ENCODE results near the gene ATF2.

ATF2 gene

DNA sequence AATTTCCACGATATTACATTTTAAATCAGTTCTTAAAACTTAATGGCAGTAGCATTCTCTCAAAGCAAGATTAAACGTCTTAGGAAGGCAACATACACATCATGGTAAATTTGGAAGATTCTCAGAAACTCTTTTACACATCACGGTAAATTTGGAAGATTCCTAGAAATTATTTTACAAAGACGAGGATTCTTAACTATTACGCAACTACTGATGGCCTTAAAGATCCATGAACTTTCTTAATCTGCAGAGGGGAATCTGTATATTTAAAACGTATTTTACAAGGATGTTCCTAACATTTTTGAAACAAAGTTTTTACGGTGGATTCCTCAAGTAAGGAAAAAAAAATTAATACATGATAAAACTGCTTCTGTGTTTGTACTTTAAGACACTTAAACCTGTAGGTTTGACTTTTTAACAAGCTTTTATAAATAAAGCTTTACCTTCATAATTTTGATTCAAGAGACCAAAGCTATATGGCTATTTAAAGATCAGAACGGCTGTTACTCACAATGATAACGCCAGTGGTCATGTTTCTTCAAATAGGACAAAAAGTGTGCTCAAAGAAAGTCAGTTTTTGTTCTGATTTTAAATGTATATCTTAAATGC is 1.7 kb downstream of the ATF2 start:
- no peaks in the 10 kb centered on the region for H3K36me3 ChIP-seq (replicated peaks; ENCODE audit: low read depth, low read length)
- no peaks in the 10 kb centered on the region for H3K9me3 ChIP-seq (ENCODE audit: insufficient read depth, low read length)
- no peak overlapping the region for H2AFZ ChIP-seq (ENCODE audit: low read depth, low read length)
- no peak for TF ChIP-seq EZH2phosphoT487 (IDR thresholded peaks at IDR 0.05; ENCODE audit: low read depth)
- no peak for TF ChIP-seq CTCF (IDR thresholded peaks at IDR 0.05; ENCODE audit: low read depth, low read length)
- H3K79me2 ChIP-seq (ENCODE audit: low read length), result peaks cover 63% of the 10 kb centered on the region
- H3K27me3 ChIP-seq (ENCODE audit: low read depth, low read length), result no peaks in the 10 kb centered on the region
- H3K4me1 ChIP-seq (ENCODE audit: low read length), result peaks cover 19% of the 10 kb centered on the region
- H4K20me1 ChIP-seq (ENCODE audit: insufficient read depth, low read length), result peaks cover 31% of the 10 kb centered on the region
- H3K4me3 ChIP-seq (ENCODE audit: low read length), result peak overlapping the region; percentile 85
- H3K27ac ChIP-seq (ENCODE audit: low read length), result no peak overlapping the region
- peak overlapping the region; percentile 85 for H3K9ac ChIP-seq (ENCODE audit: low read length)
- H3K4me2 ChIP-seq (ENCODE audit: low read length), result peak overlapping the region; percentile 73

- Histone ChIP-seq H3K36me3 (replicated peaks; ENCODE audit: low read depth, low read length) (no peaks in the 10 kb centered on the region), H3K4me3 (ENCODE audit: low read length) (no peak overlapping the region), H3K4me2 (ENCODE audit: low read length) (no peak overlapping the region), H2AFZ (ENCODE audit: low read depth, low read length) (no peak overlapping the region), H3K9ac (ENCODE audit: low read length) (no peak overlapping the region), H3K27me3 (ENCODE audit: low read depth, low read length) (no peaks in the 10 kb centered on the region), H3K9me3 (ENCODE audit: insufficient read depth, low read length) (no peaks in the 10 kb centered on the region), H3K79me2 (ENCODE audit: low read length) (peaks cover 84% of the 10 kb centered on the region), H4K20me1 (ENCODE audit: insufficient read depth, low read length) (peaks cover 45% of the 10 kb centered on the region), H3K4me1 (ENCODE audit: low read length) (peaks cover 12% of the 10 kb centered on the region), H3K27ac (ENCODE audit: low read length) (no peak overlapping the region)
- TF ChIP-seq EZH2phosphoT487 (IDR thresholded peaks at IDR 0.05; ENCODE audit: low read depth), result no peak
- no peak for TF ChIP-seq CTCF (IDR thresholded peaks at IDR 0.05; ENCODE audit: low read depth, low read length)
Observed at GRCh38 chr2:175164235-175164634, 3.8 kb downstream of the ATF2 start.

GRCh38 chr2:175158894-175159293 is 9.1 kb downstream of the ATF2 start:
- 0 out of 2 replicates have a peak, but pooled peaks cover 3% of the 10 kb centered on the region for H3K4me1 ChIP-seq (ENCODE audit: low read length)
- peaks cover 91% of the 10 kb centered on the region for H3K79me2 ChIP-seq (ENCODE audit: low read length)
- no peaks in the 10 kb centered on the region for H3K27me3 ChIP-seq (ENCODE audit: low read depth, low read length)
- no peak overlapping the region for H3K4me3 ChIP-seq (ENCODE audit: low read length)
- no peak for TF ChIP-seq CTCF (IDR thresholded peaks at IDR 0.05; ENCODE audit: low read depth, low read length)
- TF ChIP-seq EZH2phosphoT487 (IDR thresholded peaks at IDR 0.05; ENCODE audit: low read depth), result no peak
- H3K9me3 ChIP-seq (ENCODE audit: insufficient read depth, low read length), result no peaks in the 10 kb centered on the region
- H2AFZ ChIP-seq (ENCODE audit: low read depth, low read length), result no peak overlapping the region
- peaks cover 9% of the 10 kb centered on the region for H3K36me3 ChIP-seq (replicated peaks; ENCODE audit: low read depth, low read length)
- H3K9ac ChIP-seq (ENCODE audit: low read length), result no peak overlapping the region
- H3K27ac ChIP-seq (ENCODE audit: low read length), result no peak overlapping the region
- H4K20me1 ChIP-seq (ENCODE audit: insufficient read depth, low read length), result peaks cover 68% of the 10 kb centered on the region
- H3K4me2 ChIP-seq (ENCODE audit: low read length), result no peak overlapping the region

GRCh38 chr2:175156534-175156933 is 11.5 kb downstream of the ATF2 start:
- Histone ChIP-seq H3K9me3 (ENCODE audit: insufficient read depth, low read length) (no peaks in the 10 kb centered on the region), H2AFZ (ENCODE audit: low read depth, low read length) (no peak overlapping the region), H3K27ac (ENCODE audit: low read length) (no peak overlapping the region), H3K4me3 (ENCODE audit: low read length) (no peak overlapping the region), H3K36me3 (replicated peaks; ENCODE audit: low read depth, low read length) (peaks cover 9% of the 10 kb centered on the region), H3K9ac (ENCODE audit: low read length) (no peak overlapping the region), H3K27me3 (ENCODE audit: low read depth, low read length) (no peaks in the 10 kb centered on the region), H3K79me2 (ENCODE audit: low read length) (peaks cover 92% of the 10 kb centered on the region), H3K4me1 (ENCODE audit: low read length) (peaks cover 15% of the 10 kb centered on the region), H4K20me1 (ENCODE audit: insufficient read depth, low read length) (peaks cover 78% of the 10 kb centered on the region), H3K4me2 (ENCODE audit: low read length) (no peak overlapping the region)
- TF ChIP-seq CTCF (IDR thresholded peaks at IDR 0.05; ENCODE audit: low read depth, low read length) (no peak), EZH2phosphoT487 (IDR thresholded peaks at IDR 0.05; ENCODE audit: low read depth) (no peak)

Data from OCI-LY3 (cell line).